Endothelial cell of umbilical vein (primary cell): Measurements from ENCODE around the gene UBE2U. TPM values are rescaled to one million over a fixed set of nuclear protein-coding genes. Genes with fewer than 3 reads are reported as not detected.

ENCODE experiments used
- BruUV-seq: library from RNA; stranded (reverse); fragments of 400-500 nt; replicated peaks from 2 replicates; lab custom pipeline; 2021; lab: Mats Ljungman, UMichigan
- CTCF ChIA-PET: fragments of 300-600, 350-600 bp; sonication (Branson Sonifier 250); formaldehyde crosslinking; loops from one replicate; lab custom pipeline; 2021; ENCODE audit warnings: antibody characterized with exemption, inconsistent platforms; lab: Charles Lee
- POLR2A ChIA-PET: fragments of 300-600, 350-600 bp; sonication (Branson Sonifier 250); formaldehyde crosslinking; loops from one replicate; lab custom pipeline; 2021; ENCODE audit warnings: antibody characterized with exemption, inconsistent platforms; lab: Charles Lee
- DNase-seq: peaks from one replicate; pipeline ENCODE4 v3.0.0-alpha.2; 2011; ENCODE audit warnings: low read depth, low spot score
- FAIRE-seq: peaks from 2 replicates; lab custom pipeline; 2011; peaks lifted over from hg19 to GRCh38; lab: Jason Lieb, UNC
- H2AFZ ChIP-seq: 2 replicates; pipeline ENCODE4 v1.6.0; 2012; ENCODE audit warnings: low read depth, low read length, control low read depth, inconsistent platforms
- H3K27ac ChIP-seq: 2 replicates; pipeline ENCODE4 v1.5.1; 2011; ENCODE audit warnings: low read depth, mild to moderate bottlenecking, control low read depth, low read length, moderate library complexity; ENCODE audit not compliant: insufficient read depth
- H3K27me3 ChIP-seq, 2 experiments: 2 replicates each; pipeline versions ENCODE4 v1.6.0 to v1.6.1; 2011; ENCODE audit warnings: low read length in 2 of 2, mixed read lengths in 1 of 2; ENCODE audit not compliant: control insufficient read depth in 2 of 2, insufficient read depth in 2 of 2
- H3K36me3 ChIP-seq, 2 experiments: 2 replicates in 1 of 2; 3 replicates in 1 of 2; pipeline ENCODE4 v1.5.1; 2011; ENCODE audit warnings: low read length in 2 of 2, mild to moderate bottlenecking in 1 of 2, moderate library complexity in 1 of 2; ENCODE audit not compliant: control insufficient read depth in 2 of 2, insufficient read depth in 2 of 2; ENCODE audit errors: extremely low read depth in 1 of 2
- H3K4me1 ChIP-seq: 3 replicates; pipeline ENCODE4 v1.5.1; 2011; ENCODE audit warnings: mild to moderate bottlenecking, low read length; ENCODE audit not compliant: control insufficient read depth, insufficient read depth; ENCODE audit errors: extremely low read depth
- H3K4me2 ChIP-seq: 2 replicates; pipeline ENCODE4 v1.6.1; 2011; ENCODE audit warnings: low read length, control low read depth, mixed read lengths; ENCODE audit not compliant: insufficient read depth
- H3K4me3 ChIP-seq, 3 experiments: fragments of 200-600 bp in 1 of 3; sonication (generic), shearing (Covaris generic) in 1 of 3; replicated peaks in 1 of 3; 2 replicates each; pipeline ENCODE4 v1.5.1; 2011 to 2016; ENCODE audit warnings: control low read depth in 3 of 3, low read length in 3 of 3, mild to moderate bottlenecking in 2 of 3, inconsistent platforms in 1 of 3, low read depth in 1 of 3, moderate library complexity in 1 of 3; ENCODE audit not compliant: insufficient read depth in 1 of 3
- H3K79me2 ChIP-seq: 2 replicates; pipeline ENCODE4 v1.6.0; 2012; ENCODE audit warnings: low read length, inconsistent platforms; ENCODE audit not compliant: control insufficient read depth, insufficient read depth
- H3K9ac ChIP-seq: replicated peaks from 2 replicates; pipeline ENCODE3; 2011; ENCODE audit warnings: low read length, control low read depth; ENCODE audit not compliant: insufficient read depth; ENCODE audit errors: extremely low read depth
- H3K9me1 ChIP-seq: replicated peaks from 3 replicates; pipeline ENCODE4 v1.6.0; 2011; ENCODE audit warnings: mild to moderate bottlenecking, low read length; ENCODE audit not compliant: control insufficient read depth, insufficient read depth; ENCODE audit errors: extremely low read depth
- H3K9me3 ChIP-seq: replicated peaks from 2 replicates; pipeline ENCODE4 v1.5.1; 2012; ENCODE audit warnings: low read length, inconsistent platforms; ENCODE audit not compliant: control insufficient read depth, insufficient read depth
- H4K20me1 ChIP-seq: replicated peaks from 2 replicates; pipeline ENCODE3; 2011; ENCODE audit warnings: mild to moderate bottlenecking, low read length; ENCODE audit not compliant: control insufficient read depth, insufficient read depth; ENCODE audit errors: extremely low read depth
- EZH2 ChIP-seq: IDR thresholded peaks from 2 replicates; pipeline ENCODE4 v1.6.1; 2012; ENCODE audit warnings: borderline replicate concordance, low read depth, mild to moderate bottlenecking, moderate library complexity, low read length, inconsistent platforms; ENCODE audit not compliant: severe bottlenecking
- FOS ChIP-seq: IDR thresholded peaks from 2 replicates; pipeline ENCODE4 v1.6.1; 2011; ENCODE audit warnings: mild to moderate bottlenecking, low read length, moderate library complexity, borderline replicate concordance; ENCODE audit not compliant: insufficient read depth
- GATA2 ChIP-seq: IDR thresholded peaks from 2 replicates; pipeline ENCODE4 v1.7.0; 2011; ENCODE audit warnings: low read depth, mild to moderate bottlenecking, moderate library complexity, mixed read lengths, low read length; ENCODE audit not compliant: insufficient read length, insufficient read depth
- JUN ChIP-seq: IDR thresholded peaks from 2 replicates; pipeline ENCODE4 v1.6.1; 2011; ENCODE audit warnings: borderline replicate concordance, low read depth; ENCODE audit not compliant: insufficient read length, insufficient read depth
- MYC ChIP-seq: IDR thresholded peaks from one replicate; pipeline ENCODE4 v1.6.1; 2011; ENCODE audit warnings: mild to moderate bottlenecking, low read depth, low read length
- POLR2A ChIP-seq: IDR thresholded peaks from 2 replicates; pipeline ENCODE4 v1.6.1; 2012; ENCODE audit warnings: low read depth, mild to moderate bottlenecking, control low read depth, low read length
- POLR2AphosphoS5 ChIP-seq: IDR thresholded peaks from 2 replicates; pipeline ENCODE4 v1.6.1; 2012; ENCODE audit warnings: low read depth, mild to moderate bottlenecking, control low read depth, low read length, moderate library complexity; ENCODE audit not compliant: insufficient read depth
- dilution Hi-C: fragments of 300-500 bp; cut with MboI; formaldehyde crosslinking; loops from one replicate; pipeline ENCODE4 v1.15.0; 2019; ENCODE audit warnings: low sequenced_read_pairs; ENCODE audit not compliant: extremely low pct_ligation_motif_present
- intact Hi-C: fragments of 100-400 bp; cut with micrococcal nuclease; formaldehyde crosslinking; loops from one replicate; pipeline ENCODE4 v1.10.0; 2022
- polyA plus RNA-seq, 4 experiments: library from polyadenylated mRNA; depleted of rRNA in 3 of 4; stranded (reverse) in 3 of 4; unstranded in 1 of 4; fragments of >200 nt; gene quantifications; 2 replicates each; pipeline versions ENCODE4 v1.2.1 to v1.2.3, GENCODE V29; 2011 to 2012; ENCODE audit warnings: missing spikeins in 1 of 4
- total RNA-seq: library from RNA; stranded (reverse); gene quantifications from 2 replicates; pipeline ENCODE4 v1.2.3, GENCODE V29; 2021
- TF ChIP-seq, protein P1 (sequence below), 2 donors: IDR thresholded peaks; 1 replicate in 1 of 2; 2 replicates in 1 of 2; pipeline ENCODE4 v1.5.1; 2011; ENCODE audit warnings: low read length in 2 of 2, mild to moderate bottlenecking in 2 of 2, moderate library complexity in 2 of 2, control low read depth in 1 of 2, inconsistent platforms in 1 of 2, low read depth in 1 of 2; ENCODE audit not compliant: insufficient read depth in 1 of 2; ENCODE audit errors: extremely low read depth in 1 of 2
- TF ChIP-seq, protein P2 (sequence below): IDR thresholded peaks from 2 replicates; pipeline ENCODE4 v1.6.1; 2011; ENCODE audit not compliant: insufficient read depth, insufficient read length

UBE2U gene
- total and polyA plus RNA-seq, 2 donors (not counting 3 experiments of a cell fraction or from before 2014, with no cell fraction given): not detected

DNA sequence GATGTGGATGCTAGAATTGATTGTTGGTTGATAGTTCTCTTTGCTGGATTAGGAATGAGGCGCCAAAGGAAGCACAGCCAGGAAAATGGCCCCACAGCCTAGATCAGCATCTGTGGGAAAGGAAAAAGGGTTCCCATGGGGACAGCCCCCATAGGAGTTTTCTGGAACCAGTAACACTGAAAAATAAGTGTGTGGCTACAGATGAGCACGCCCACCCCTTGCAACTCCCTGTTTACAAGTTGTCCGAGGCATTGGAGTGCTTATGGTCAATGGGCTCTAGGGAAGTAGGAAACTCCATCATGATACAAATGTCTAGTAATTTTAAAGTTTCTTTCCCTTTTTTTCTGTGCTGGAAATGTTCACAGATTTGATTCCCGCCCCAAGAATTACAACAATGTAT lies 23.8 kb upstream of the UBE2U start:
- Histone ChIP-seq H3K9ac (no peak overlapping the region), H3K4me1 (no peaks in the 10 kb centered on the region), H3K4me2 (no peak overlapping the region), H3K27ac (no peak overlapping the region), H3K4me3 (no peak overlapping the region), H3K9me1 (no peaks in the 10 kb centered on the region), H3K79me2 (no peaks in the 10 kb centered on the region), H2AFZ (no peak overlapping the region), H3K9me3 (no peaks in the 10 kb centered on the region), H3K36me3 (no peaks in the 10 kb centered on the region), H3K27me3 (no peaks in the 10 kb centered on the region), H4K20me1 (no peaks in the 10 kb centered on the region)
- POLR2A ChIA-PET: no interaction called here
- no peak for FAIRE-seq
- intact Hi-C loops (no loop called here), dilution Hi-C loops (no loop called here)
- TF ChIP-seq POLR2AphosphoS5 (no peak), MYC (no peak), POLR2A (no peak), JUN (no peak), EZH2 (no peak), GATA2 (no peak), FOS (no peak)
- TF ChIP-seq, protein P1, sequence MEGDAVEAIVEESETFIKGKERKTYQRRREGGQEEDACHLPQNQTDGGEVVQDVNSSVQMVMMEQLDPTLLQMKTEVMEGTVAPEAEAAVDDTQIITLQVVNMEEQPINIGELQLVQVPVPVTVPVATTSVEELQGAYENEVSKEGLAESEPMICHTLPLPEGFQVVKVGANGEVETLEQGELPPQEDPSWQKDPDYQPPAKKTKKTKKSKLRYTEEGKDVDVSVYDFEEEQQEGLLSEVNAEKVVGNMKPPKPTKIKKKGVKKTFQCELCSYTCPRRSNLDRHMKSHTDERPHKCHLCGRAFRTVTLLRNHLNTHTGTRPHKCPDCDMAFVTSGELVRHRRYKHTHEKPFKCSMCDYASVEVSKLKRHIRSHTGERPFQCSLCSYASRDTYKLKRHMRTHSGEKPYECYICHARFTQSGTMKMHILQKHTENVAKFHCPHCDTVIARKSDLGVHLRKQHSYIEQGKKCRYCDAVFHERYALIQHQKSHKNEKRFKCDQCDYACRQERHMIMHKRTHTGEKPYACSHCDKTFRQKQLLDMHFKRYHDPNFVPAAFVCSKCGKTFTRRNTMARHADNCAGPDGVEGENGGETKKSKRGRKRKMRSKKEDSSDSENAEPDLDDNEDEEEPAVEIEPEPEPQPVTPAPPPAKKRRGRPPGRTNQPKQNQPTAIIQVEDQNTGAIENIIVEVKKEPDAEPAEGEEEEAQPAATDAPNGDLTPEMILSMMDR (IDR thresholded peaks at IDR 0.05; ENCODE audit: extremely low read depth in 1 of 2, insufficient read depth in 1 of 2, low read depth in 1 of 2, low read length in 2 of 2): no peak
- TF ChIP-seq, protein P2, sequence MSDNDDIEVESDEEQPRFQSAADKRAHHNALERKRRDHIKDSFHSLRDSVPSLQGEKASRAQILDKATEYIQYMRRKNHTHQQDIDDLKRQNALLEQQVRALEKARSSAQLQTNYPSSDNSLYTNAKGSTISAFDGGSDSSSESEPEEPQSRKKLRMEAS: no peak
- CTCF ChIA-PET: no interaction called here
- no peak for DNase-seq
- no TSS peak for BruUV-seq
